ENCODE results near the gene EIF3J. TPM values are rescaled to one million over a fixed set of nuclear protein-coding genes. Genes with fewer than 3 reads are reported as not detected.
"Not testable (repeated sequence)": the region's sequence is repeated elsewhere in the genome, so short reads cannot be mapped to it uniquely, and the experiment has no call there.

EIF3J gene
- total RNA-seq, 2 experiments from 2014 or later = 70.6 to 87.8 TPM

DNA sequence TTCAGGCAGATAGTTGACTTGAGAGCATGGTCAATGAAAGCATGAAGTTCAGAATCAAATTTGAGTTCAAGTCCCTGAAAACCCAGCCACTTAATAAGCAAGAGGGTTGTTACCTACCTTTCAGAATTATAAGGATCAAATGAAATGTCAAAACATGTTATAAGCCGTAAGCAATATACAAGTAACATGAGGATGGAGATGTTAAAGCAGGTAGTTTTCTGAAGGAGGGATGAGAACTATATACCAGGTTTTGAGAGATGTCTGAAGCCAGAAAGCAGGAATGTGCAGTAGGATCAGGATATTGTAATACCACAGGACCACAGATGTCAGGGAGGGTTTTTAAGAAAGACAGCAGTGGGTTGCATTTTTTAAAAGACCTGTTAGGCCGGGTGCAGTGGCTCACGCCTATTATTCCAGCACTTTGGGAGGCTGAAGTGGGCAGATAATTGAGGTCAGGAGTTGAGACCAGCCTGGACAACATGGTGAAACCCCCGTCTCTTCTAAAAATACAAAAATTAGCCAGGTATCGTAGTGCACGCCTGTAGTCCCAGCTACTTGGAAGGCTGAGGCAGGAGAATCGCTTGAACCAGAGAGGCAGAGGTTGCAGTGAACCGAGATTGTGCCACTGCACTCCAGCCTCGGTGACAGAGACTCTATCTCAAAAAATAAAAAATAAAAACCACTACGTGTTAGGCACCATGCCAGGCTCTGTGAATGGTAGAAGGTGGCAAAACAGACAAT is 6.9 kb upstream of the EIF3J start:
- Mint-ChIP-seq H3K4me3 (no peak overlapping the region), H3K27me3 (no peaks in the 10 kb centered on the region), H3K36me3 (ENCODE audit: low read depth) (peaks cover 26% of the 10 kb centered on the region), H3K27ac (no peak overlapping the region), H3K4me1 (peaks cover 13% of the 10 kb centered on the region), H3K9me3 (no peaks in the 10 kb centered on the region)
- ChIA-PET POLR2A (interaction anchor here (0.7 to 1.2 kb wide), 2 partner anchors 16 to 102 kb away, joined by 3 to 6 read pairs; partner anchors contain the start of gene CTDSPL2), CTCF (interaction anchor here (0.8 kb wide), 1 partner anchor 16 kb away, joined by 3 read pairs; no protein-coding TSS in a partner anchor)
- no peak for DNase-seq

DNA sequence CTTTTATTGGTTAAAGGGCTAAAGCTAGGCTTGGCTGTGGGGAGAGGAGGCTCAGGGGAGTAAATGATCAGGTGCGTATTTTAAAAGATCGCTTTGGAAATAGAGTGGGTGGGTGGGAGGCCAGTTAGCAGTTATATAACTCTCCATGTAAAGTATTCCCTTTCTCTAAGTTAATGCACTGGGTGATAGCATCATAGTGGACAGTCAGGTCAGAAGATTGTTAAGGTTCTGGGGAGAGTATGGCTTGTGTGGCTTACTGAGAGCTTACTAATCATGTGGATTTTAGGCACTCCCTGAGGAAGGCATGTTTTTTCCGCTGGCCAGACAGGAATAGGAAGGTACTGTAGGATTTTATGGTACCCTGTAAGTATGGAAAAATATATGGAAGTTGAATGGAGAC is 6.3 kb upstream of the EIF3J start:
- no peak overlapping the region for H3K4me3 Mint-ChIP-seq

GRCh38 chr15:44532275-44532674 is 4.7 kb upstream of the EIF3J start:
- POLR2A ChIA-PET = interaction anchor here (0.5 to 2.4 kb wide), 7 partner anchors 11 to 783 kb away, joined by 3 to 9 read pairs (median 3); partner anchors contain the start of gene CTDSPL2
- not testable (repeated sequence) for DNase-seq, H3K27ac Mint-ChIP-seq, H3K9me3 Mint-ChIP-seq, H3K27me3 Mint-ChIP-seq, H3K4me3 Mint-ChIP-seq
- Mint-ChIP-seq H3K36me3 (ENCODE audit: low read depth) (peaks cover 26% of the 10 kb centered on the region), H3K4me1 (peaks cover 20% of the 10 kb centered on the region)
- CTCF ChIA-PET = interaction anchor here (0.6 to 2.8 kb wide), 11 partner anchors 9 to 593 kb away, joined by 3 to 16 read pairs (median 4); partner anchors contain the start of gene CTDSPL2

More for the DNA sequence above, 6.3 kb upstream of the EIF3J start:
- DNase-seq = no peak
- Mint-ChIP-seq H3K27ac (no peak overlapping the region), H3K9me3 (no peaks in the 10 kb centered on the region), H3K27me3 (no peaks in the 10 kb centered on the region), H3K4me1 (peaks cover 16% of the 10 kb centered on the region), H3K36me3 (ENCODE audit: low read depth) (peaks cover 29% of the 10 kb centered on the region)
- ChIA-PET POLR2A (interaction anchor here (1.2 kb wide), 1 partner anchor 15 kb away, joined by 6 read pairs; no protein-coding TSS in a partner anchor), CTCF (interaction anchor here (0.8 to 1.0 kb wide), 2 partner anchors 10 to 16 kb away, joined by 3 read pairs; no protein-coding TSS in a partner anchor)

DNA sequence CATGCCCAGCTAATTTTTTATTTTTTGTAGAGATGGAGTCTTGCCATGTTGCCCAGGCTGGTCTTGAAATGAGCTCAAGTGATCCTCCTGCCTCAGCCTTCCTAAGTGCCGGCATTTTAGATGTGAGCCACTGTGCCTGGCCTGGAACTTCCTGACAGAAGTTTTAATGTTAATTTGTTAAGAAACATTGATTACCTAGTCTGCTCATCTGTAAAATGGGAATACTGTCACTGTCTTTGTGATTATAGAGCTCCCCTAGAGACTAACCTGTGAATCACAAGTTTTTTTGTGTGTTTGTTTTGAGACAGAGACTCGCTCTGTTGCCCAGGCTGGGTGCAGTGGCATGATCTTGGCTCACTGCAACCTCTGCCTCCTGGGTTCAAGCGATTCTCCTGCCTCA is 4.3 kb upstream of the EIF3J start:
- H3K27ac Mint-ChIP-seq = peak overlapping the region; percentile 21
- H3K9me3 Mint-ChIP-seq = no peaks in the 10 kb centered on the region
- H3K36me3 Mint-ChIP-seq (ENCODE audit: low read depth) = peaks cover 23% of the 10 kb centered on the region
- CTCF ChIA-PET = interaction anchor here (1.1 to 2.8 kb wide), 8 partner anchors 9 to 243 kb away, joined by 3 to 16 read pairs (median 4); partner anchors contain the start of gene CTDSPL2
- POLR2A ChIA-PET = interaction anchor here (0.5 to 2.4 kb wide), 8 partner anchors 10 to 783 kb away, joined by 3 to 9 read pairs (median 3); partner anchors contain the start of gene CTDSPL2
- no peak for DNase-seq
- H3K4me1 Mint-ChIP-seq = peaks cover 20% of the 10 kb centered on the region
- no peak overlapping the region for H3K4me3 Mint-ChIP-seq
- H3K27me3 Mint-ChIP-seq = no peaks in the 10 kb centered on the region

- Mint-ChIP-seq H3K36me3 (ENCODE audit: low read depth) (peaks cover 34% of the 10 kb centered on the region), H3K27me3 (no peaks in the 10 kb centered on the region), H3K4me3 (peak overlapping the region; percentile 84), H3K27ac (peak overlapping the region; percentile 24), H3K9me3 (no peaks in the 10 kb centered on the region), H3K4me1 (peaks cover 36% of the 10 kb centered on the region)
- ChIA-PET POLR2A (no interaction called here), CTCF (interaction anchor here (0.6 to 4.3 kb wide), 3 partner anchors 11 to 216 kb away, joined by 3 to 32 read pairs (median 3); no protein-coding TSS in a partner anchor)
- DNase-seq = no peak
These were observed 1.9 kb upstream of the EIF3J start for GRCh38 chr15:44535092-44535491.

- peak overlapping the region; percentile 84 for H3K4me3 Mint-ChIP-seq
- POLR2A ChIA-PET = interaction anchor here (1.2 kb wide), 1 partner anchor 35 kb away, joined by 5 read pairs; no protein-coding TSS in a partner anchor
- DNase-seq = peak; percentile 41
- no peaks in the 10 kb centered on the region for H3K27me3 Mint-ChIP-seq
- CTCF ChIA-PET = interaction anchor here (0.6 to 4.3 kb wide), 3 partner anchors 10 to 217 kb away, joined by 3 to 32 read pairs (median 3); no protein-coding TSS in a partner anchor
- H3K9me3 Mint-ChIP-seq = no peaks in the 10 kb centered on the region
- H3K4me1 Mint-ChIP-seq = peaks cover 42% of the 10 kb centered on the region
- peak overlapping the region; percentile 95 for H3K27ac Mint-ChIP-seq
- peaks cover 39% of the 10 kb centered on the region for H3K36me3 Mint-ChIP-seq (ENCODE audit: low read depth)
These were observed 1.2 kb upstream of the EIF3J start for GRCh38 chr15:44535523-44536301.

GRCh38 chr15:44536302-44536961 is 515 bp upstream of the EIF3J start:
- H3K27me3 Mint-ChIP-seq = no peaks in the 10 kb centered on the region
- ChIA-PET CTCF (interaction anchor here (0.7 to 4.3 kb wide), 2 partner anchors 8 to 9 kb away, joined by 3 to 32 read pairs; no protein-coding TSS in a partner anchor), POLR2A (interaction anchor here (0.5 to 2.8 kb wide), 19 partner anchors 9 to 709 kb away, joined by 3 to 78 read pairs (median 6); partner anchors contain the start of genes B2M, CTDSPL2, GOLM2 and PATL2)
- peaks cover 49% of the 10 kb centered on the region for H3K4me1 Mint-ChIP-seq
- H3K36me3 Mint-ChIP-seq (ENCODE audit: low read depth) = peaks cover 44% of the 10 kb centered on the region
- H3K4me3 Mint-ChIP-seq = peak overlapping the region; percentile 84
- DNase-seq = no peak
- H3K9me3 Mint-ChIP-seq = no peaks in the 10 kb centered on the region
- H3K27ac Mint-ChIP-seq = peak overlapping the region; percentile 95

- CTCF ChIA-PET = interaction anchor here (0.7 to 4.3 kb wide), 6 partner anchors 8 to 247 kb away, joined by 3 to 32 read pairs (median 3); no protein-coding TSS in a partner anchor
- Mint-ChIP-seq H3K4me3 (peak overlapping the region; percentile 84), H3K36me3 (ENCODE audit: low read depth) (peaks cover 57% of the 10 kb centered on the region), H3K27me3 (no peaks in the 10 kb centered on the region), H3K9me3 (no peaks in the 10 kb centered on the region), H3K27ac (peak overlapping the region; percentile 85), H3K4me1 (peaks cover 61% of the 10 kb centered on the region)
- peak; percentile 42 for DNase-seq
- POLR2A ChIA-PET = interaction anchor here (0.9 to 2.8 kb wide), 23 partner anchors 8 to 711 kb away, joined by 3 to 78 read pairs (median 5); partner anchors contain the start of genes B2M, CTDSPL2, GOLM2 and PATL2
These were observed 841 bp downstream of the EIF3J start for GRCh38 chr15:44537735-44538240.

GRCh38 chr15:44541282-44541958 is 4.5 kb downstream of the EIF3J start:
- Mint-ChIP-seq H3K27ac (peak overlapping the region; percentile 0), H3K9me3 (peaks cover 3% of the 10 kb centered on the region), H3K36me3 (ENCODE audit: low read depth) (peaks cover 50% of the 10 kb centered on the region), H3K27me3 (no peaks in the 10 kb centered on the region), H3K4me1 (peaks cover 63% of the 10 kb centered on the region), H3K4me3 (no peak overlapping the region)
- ChIA-PET POLR2A (interaction anchor here (0.6 to 0.8 kb wide), 3 partner anchors 184 to 262 kb away, joined by 3 to 4 read pairs (median 3); no protein-coding TSS in a partner anchor), CTCF (interaction anchor here (0.8 to 2.7 kb wide), 4 partner anchors 9 to 195 kb away, joined by 3 to 6 read pairs (median 4); partner anchors contain the start of gene TRIM69)
- DNase-seq = no peak

DNA sequence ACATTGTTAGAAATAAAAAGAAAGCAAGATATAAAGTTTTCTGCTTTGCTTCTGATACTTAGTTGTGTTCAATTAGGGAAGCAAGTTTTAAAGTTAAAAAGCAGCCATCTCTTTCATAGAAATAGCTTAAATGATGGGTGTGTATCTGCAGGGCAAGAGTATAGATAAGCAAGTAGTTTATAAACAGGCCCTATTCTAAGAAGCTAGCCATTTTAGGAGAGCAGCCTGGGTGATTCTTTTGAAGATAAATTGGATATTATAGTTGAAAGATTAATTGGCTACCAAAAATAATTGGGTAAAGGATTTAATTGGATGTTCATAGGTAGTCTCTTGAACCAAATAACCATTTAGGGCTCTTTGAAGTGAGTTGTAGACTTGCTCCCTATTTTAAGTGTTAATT is 5.6 kb downstream of the EIF3J start:
- no peak overlapping the region for H3K4me3 Mint-ChIP-seq
- ChIA-PET POLR2A (interaction anchor here (0.6 to 1.6 kb wide), 3 partner anchors 10 to 254 kb away, joined by 3 to 4 read pairs (median 4); partner anchors contain the start of gene GOLM2), CTCF (interaction anchor here (0.8 to 2.7 kb wide), 3 partner anchors 10 to 194 kb away, joined by 3 to 6 read pairs (median 4); partner anchors contain the start of gene TRIM69)
- no peak overlapping the region for H3K27ac Mint-ChIP-seq
- H3K4me1 Mint-ChIP-seq = peaks cover 70% of the 10 kb centered on the region
- H3K36me3 Mint-ChIP-seq (ENCODE audit: low read depth) = peaks cover 56% of the 10 kb centered on the region
- no peaks in the 10 kb centered on the region for H3K27me3 Mint-ChIP-seq
- no peak for DNase-seq
- peaks cover 3% of the 10 kb centered on the region for H3K9me3 Mint-ChIP-seq

GRCh38 chr15:44544745-44545144 is 7.8 kb downstream of the EIF3J start:
- not testable (repeated sequence) for H3K27me3 Mint-ChIP-seq, H3K4me3 Mint-ChIP-seq, DNase-seq, H3K9me3 Mint-ChIP-seq
- ChIA-PET POLR2A (interaction anchor here (0.8 to 2.8 kb wide), 2 partner anchors 7 to 118 kb away, joined by 3 to 78 read pairs; partner anchors contain the start of gene EIF3J), CTCF (interaction anchor here (0.7 to 2.4 kb wide), 6 partner anchors 8 to 491 kb away, joined by 3 to 32 read pairs (median 6); partner anchors contain the start of gene EIF3J)
- peaks cover 49% of the 10 kb centered on the region for H3K36me3 Mint-ChIP-seq (ENCODE audit: low read depth)
- H3K27ac Mint-ChIP-seq = peak overlapping the region; percentile 48
- peaks cover 62% of the 10 kb centered on the region for H3K4me1 Mint-ChIP-seq
